ENCODE results near the gene CD244.

GRCh38 chr1:160863774-160864131 lies 1.1 kb upstream of the CD244 start:
- TF ChIP-seq MAX (IDR thresholded peaks at IDR 0.05) = no peak
- TF ChIP-seq YY1 (IDR thresholded peaks at IDR 0.05; ENCODE audit: low read depth) = no peak
- no peak for TF ChIP-seq REST (IDR thresholded peaks at IDR 0.05; ENCODE audit: low read depth)
- no peak for TF ChIP-seq FOXM1 (IDR thresholded peaks at IDR 0.05; ENCODE audit: borderline replicate concordance, low read depth)
- TF ChIP-seq EP300 (IDR thresholded peaks at IDR 0.05; ENCODE audit: borderline replicate concordance) = no peak
- TF ChIP-seq NFIC (IDR thresholded peaks at IDR 0.05) = no peak
- TF ChIP-seq CEBPB (IDR thresholded peaks at IDR 0.05) = no peak
- no peak for TF ChIP-seq TAF1 (IDR thresholded peaks at IDR 0.05; ENCODE audit: low read depth)
